Measurements from ENCODE around the gene HS3ST3B1. TPM values are rescaled to one million over a fixed set of nuclear protein-coding genes. Genes with fewer than 3 reads are reported as not detected.
A peak's percentile ranks its signal among the peaks of the same experiment; 100 is the strongest.

HS3ST3B1 gene
- total and polyA plus RNA-seq, 2 experiments from 2014 or later, result 8.1 to 17.7 TPM

GRCh38 chr17:14318109-14318917 is 17.4 kb downstream of the HS3ST3B1 start:
- no peak overlapping the region for H3K4me3 ChIP-seq
- peaks cover 68% of the 10 kb centered on the region for H3K79me2 ChIP-seq (replicated peaks; ENCODE audit: insufficient read depth)
- H3K4me2 ChIP-seq, result 0 out of 2 replicates have a peak overlapping the region, but pooled peaks have one; percentile 64
- no peak; the same call in 2 of the 3 replicates for ATAC-seq
- no peaks in the 10 kb centered on the region; the same call in 1 of the 2 replicates for H3F3A ChIP-seq (replicated peaks; ENCODE audit: low read depth)
- peaks cover 5% of the 10 kb centered on the region; the same call in 2 of the 3 replicates for H3K9me3 Mint-ChIP-seq
- TF ChIP-seq NANOG (IDR thresholded peaks at IDR 0.05; ENCODE audit: borderline replicate concordance) (no peak), STAT1 (IDR thresholded peaks at IDR 0.05; ENCODE audit: unreplicated experiment) (no peak), REST (IDR thresholded peaks at IDR 0.05; ENCODE audit: unreplicated experiment) (no peak), JUNB (IDR thresholded peaks at IDR 0.05; ENCODE audit: unreplicated experiment) (no peak), CTCF (conservative IDR thresholded peaks at IDR 0.05; ENCODE audit: low read depth in 2 of 2) (no peak), EZH2phosphoT487 (IDR thresholded peaks at IDR 0.05; ENCODE audit: unreplicated experiment) (no peak), ZNF331 (CRISPR knock-in tag; IDR thresholded peaks at IDR 0.05; ENCODE audit: low read depth) (no peak), ETS1 (IDR thresholded peaks at IDR 0.05) (no peak), ZNF462 (CRISPR knock-in tag; IDR thresholded peaks at IDR 0.05) (no peak), POLR2AphosphoS5 (IDR thresholded peaks at IDR 0.05; ENCODE audit: low read depth) (no peak)
- no peaks in the 10 kb centered on the region for H3K9me2 ChIP-seq (ENCODE audit: insufficient read depth)
- H3K4me1 ChIP-seq (ENCODE audit: insufficient read depth), result peaks cover 57% of the 10 kb centered on the region
- no peaks in the 10 kb centered on the region for H3K36me3 ChIP-seq (ENCODE audit: insufficient read depth)
- H4K20me1 ChIP-seq (replicated peaks; ENCODE audit: insufficient read depth), result no peaks in the 10 kb centered on the region; the same call in 1 of the 2 replicates
- H3K4me3 Mint-ChIP-seq, result no peak overlapping the region
- DNase-seq (ENCODE audit: low spot score), result no peak
- no peak overlapping the region for H2AFZ ChIP-seq
- H3K27ac ChIP-seq (ENCODE audit: low read depth), result no peak overlapping the region
- peaks cover 10% of the 10 kb centered on the region for H3K36me3 Mint-ChIP-seq (ENCODE audit: low read depth)
- no peak overlapping the region for H3K27ac Mint-ChIP-seq
- peaks cover 68% of the 10 kb centered on the region for H3K4me1 Mint-ChIP-seq
- H3K27me3 ChIP-seq (ENCODE audit: insufficient read depth), result peaks cover 10% of the 10 kb centered on the region; the same call in 1 of the 2 replicates
- peaks cover 12% of the 10 kb centered on the region for H3K27me3 Mint-ChIP-seq (ENCODE audit: insufficient read depth, low read depth, poor library complexity)
